B cell (primary cell): Measurements from ENCODE around the gene LRTM2. TPM values are rescaled to one million over a fixed set of nuclear protein-coding genes. Genes with fewer than 3 reads are reported as not detected.

Experiments
- ATAC-seq: fragments of 200-7000 bp; cut with Tn5 transposase; one replicate; pipeline ENCODE4 v1.10.0; 2021; ENCODE audit warnings: low read depth, mild to moderate bottlenecking, moderate number of reproducible peaks, moderate library complexity
- CTCF ChIA-PET: fragments of 350-600 bp; sonication (Branson Sonifier 250); formaldehyde crosslinking; loops from one replicate; lab custom pipeline; 2021; ENCODE audit warnings: antibody characterized with exemption, inconsistent platforms; lab: Charles Lee
- POLR2A ChIA-PET: fragments of 350-600 bp; sonication (Branson Sonifier 250); formaldehyde crosslinking; loops from one replicate; lab custom pipeline; 2021; ENCODE audit warnings: antibody characterized with exemption; lab: Charles Lee
- DNase-seq: peaks from one replicate; pipeline ENCODE4 v3.0.0; 2013
- H2AFZ ChIP-seq: 2 replicates; pipeline ENCODE4 v1.6.1; 2012; ENCODE audit warnings: mild to moderate bottlenecking, low read depth, low read length; ENCODE audit not compliant: insufficient read depth, poor library complexity, severe bottlenecking
- H3K27ac ChIP-seq, 2 donors: 1 replicate in 1 of 2; 2 replicates in 1 of 2; pipeline ENCODE4 v1.5.1; 2012 to 2013; ENCODE audit warnings: low read length in 2 of 2, mild to moderate bottlenecking in 2 of 2, moderate library complexity in 1 of 2
- H3K27me3 ChIP-seq, 4 experiments: fragments of 200-600 bp in 1 of 4; sonication (generic) in 1 of 4; replicated peaks in 1 of 4; 1 replicate in 2 of 4; 2 replicates in 2 of 4; pipeline versions ENCODE4 v1.6.1 to v1.7.0; 2013 to 2016; ENCODE audit warnings: low read length in 3 of 4, mild to moderate bottlenecking in 2 of 4, mixed read lengths in 1 of 4, moderate library complexity in 1 of 4; ENCODE audit not compliant: insufficient read depth in 4 of 4, control insufficient read depth in 3 of 4; ENCODE audit errors: control extremely low read depth in 1 of 4
- H3K36me3 ChIP-seq, 2 experiments: replicated peaks in 1 of 2; 1 replicate in 1 of 2; 2 replicates in 1 of 2; pipeline versions ENCODE4 v1.6.1 to v1.7.1; 2013; ENCODE audit warnings: low read length in 1 of 2; ENCODE audit not compliant: insufficient read depth in 2 of 2, control insufficient read depth in 1 of 2; ENCODE audit errors: control extremely low read depth in 1 of 2, extremely low read depth in 1 of 2
- H3K4me1 ChIP-seq, 2 donors: fragments of 200-600 bp in 1 of 2; sonication (generic) in 1 of 2; 1 replicate in 1 of 2; 2 replicates in 1 of 2; pipeline versions ENCODE4 v1.5.1 to v1.6.1; 2013 to 2017; ENCODE audit warnings: low read length in 2 of 2; ENCODE audit not compliant: control insufficient read depth in 2 of 2, insufficient read depth in 2 of 2
- H3K4me2 ChIP-seq: replicated peaks from 2 replicates; pipeline ENCODE3; 2012; ENCODE audit warnings: mild to moderate bottlenecking, low read depth, low read length; ENCODE audit not compliant: poor library complexity, severe bottlenecking
- H3K4me3 ChIP-seq, 5 experiments: fragments of 200-600 bp in 1 of 5; sonication (generic) in 1 of 5; 1 replicate in 3 of 5; 2 replicates in 2 of 5; pipeline versions ENCODE4 v1.5.1 to v1.7.0; 2011 to 2016; ENCODE audit warnings: low read length in 4 of 5, mild to moderate bottlenecking in 4 of 5, low read depth in 2 of 5, control low read depth in 1 of 5, moderate library complexity in 1 of 5; ENCODE audit not compliant: insufficient read depth in 1 of 5; ENCODE audit errors: control extremely low read depth in 1 of 5, extremely low read depth in 1 of 5
- H3K79me2 ChIP-seq: fragments of 200-600 bp; sonication (generic); one replicate; pipeline ENCODE4 v1.6.0; 2016; ENCODE audit warnings: low read length; ENCODE audit not compliant: control insufficient read depth, insufficient read depth
- H3K9ac ChIP-seq: fragments of 200-600 bp; sonication (generic); 2 replicates; pipeline ENCODE4 v1.6.1; 2017; ENCODE audit warnings: mild to moderate bottlenecking, low read length, moderate library complexity
- H3K9me3 ChIP-seq, 3 donors: one replicate each; pipeline versions ENCODE4 v1.6.1 to v1.7.1; 2013; ENCODE audit warnings: low read length in 2 of 3; ENCODE audit not compliant: control insufficient read depth in 2 of 3, insufficient read depth in 1 of 3; ENCODE audit errors: control extremely low read depth in 1 of 3
- H4K20me1 ChIP-seq: 2 replicates; pipeline ENCODE4 v1.6.0; 2012; ENCODE audit warnings: mild to moderate bottlenecking, low read length; ENCODE audit not compliant: insufficient read depth, control insufficient read depth, poor library complexity, severe bottlenecking
- H3K27ac Mint-ChIP-seq: one replicate; pipeline ENCODE4 v1.8.0; 2021; ENCODE audit warnings: mixed read lengths
- H3K27me3 Mint-ChIP-seq: one replicate; pipeline ENCODE4 v1.8.0; 2021; ENCODE audit warnings: mixed read lengths
- H3K4me1 Mint-ChIP-seq: one replicate; pipeline ENCODE4 v1.8.0; 2021; ENCODE audit warnings: mixed read lengths
- H3K4me3 Mint-ChIP-seq: one replicate; pipeline ENCODE4 v1.8.0; 2021; ENCODE audit warnings: mixed read lengths
- H3K9me3 Mint-ChIP-seq: one replicate; pipeline ENCODE4 v1.8.0; 2022; ENCODE audit warnings: mixed read lengths; ENCODE audit not compliant: insufficient read depth
- EZH2 ChIP-seq: IDR thresholded peaks from 2 replicates; pipeline ENCODE4 v1.6.1; 2012; ENCODE audit warnings: borderline replicate concordance, low read depth, mild to moderate bottlenecking, moderate library complexity, low read length; ENCODE audit not compliant: insufficient read depth, poor library complexity, severe bottlenecking
- WGBS: methylation state at CpG from one replicate; pipeline ENCODE4 v1.1.5; 2013; ENCODE audit warnings: missing lambda C conversion rate; ENCODE audit not compliant: insufficient coverage; 5-methylcytosine and 5-hydroxymethylcytosine counted together
- intact Hi-C: fragments of 100-400 bp; cut with micrococcal nuclease; formaldehyde crosslinking; loops from one replicate; pipeline ENCODE4 v1.10.0; 2022
- polyA plus RNA-seq: library from polyadenylated mRNA; depleted of rRNA; stranded (reverse); fragments of >200 nt; gene quantifications from 2 replicates; pipeline ENCODE4 v1.2.3, GENCODE V29; 2012
- total RNA-seq, 2 donors: library from RNA; stranded (reverse); fragments of 120-200 nt in 1 of 2; gene quantifications; 1 replicate in 1 of 2; 2 replicates in 1 of 2; pipeline versions ENCODE4 v1.2.3 to v1.2.4, GENCODE V29; 2013 to 2022
- TF ChIP-seq, protein P1 (sequence below): fragments of 200-600 bp; IDR thresholded peaks from one replicate; pipeline ENCODE4 v1.8.0; 2022; ENCODE audit warnings: antibody characterized with exemption, mild to moderate bottlenecking

Gene LRTM2
- total and polyA plus RNA-seq, 2 donors (not counting 1 experiment from before 2014, with no cell fraction given), result not detected

DNA sequence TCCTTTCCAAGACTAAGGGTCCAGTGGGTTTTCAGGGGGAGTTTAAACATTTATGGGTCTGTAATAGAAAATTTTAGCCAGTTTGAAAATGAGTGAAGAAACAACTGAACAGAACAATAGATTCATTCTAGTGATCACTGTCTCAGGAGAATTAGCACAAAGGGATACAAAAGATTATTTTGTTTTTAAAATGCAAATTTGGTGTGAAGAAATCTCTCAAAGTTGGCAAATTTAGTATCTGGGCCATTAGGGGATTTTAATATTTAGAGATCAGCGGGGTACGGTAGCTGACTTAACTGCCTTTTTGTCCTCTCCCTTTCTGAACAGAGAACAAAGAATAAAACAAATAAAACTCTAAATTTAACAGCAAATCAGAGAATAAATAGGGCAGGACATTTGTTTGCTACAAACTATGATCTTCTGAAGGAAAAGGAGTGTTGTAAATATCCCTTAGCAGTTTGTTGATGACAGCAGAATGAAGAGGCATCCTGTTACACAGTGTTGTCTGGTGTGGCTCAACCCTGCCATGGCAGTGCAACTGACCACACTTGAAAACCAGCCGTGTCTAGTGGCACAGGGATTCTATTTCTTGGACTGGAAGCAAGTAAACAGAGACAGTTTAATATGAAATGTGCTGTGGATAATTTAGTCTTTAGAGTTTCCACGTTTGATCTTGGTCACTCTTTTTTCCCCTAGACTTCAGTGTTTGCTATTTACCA, 46.3 kb upstream of the LRTM2 start:
- TF ChIP-seq EZH2, result no peak
- TF ChIP-seq, protein P1, sequence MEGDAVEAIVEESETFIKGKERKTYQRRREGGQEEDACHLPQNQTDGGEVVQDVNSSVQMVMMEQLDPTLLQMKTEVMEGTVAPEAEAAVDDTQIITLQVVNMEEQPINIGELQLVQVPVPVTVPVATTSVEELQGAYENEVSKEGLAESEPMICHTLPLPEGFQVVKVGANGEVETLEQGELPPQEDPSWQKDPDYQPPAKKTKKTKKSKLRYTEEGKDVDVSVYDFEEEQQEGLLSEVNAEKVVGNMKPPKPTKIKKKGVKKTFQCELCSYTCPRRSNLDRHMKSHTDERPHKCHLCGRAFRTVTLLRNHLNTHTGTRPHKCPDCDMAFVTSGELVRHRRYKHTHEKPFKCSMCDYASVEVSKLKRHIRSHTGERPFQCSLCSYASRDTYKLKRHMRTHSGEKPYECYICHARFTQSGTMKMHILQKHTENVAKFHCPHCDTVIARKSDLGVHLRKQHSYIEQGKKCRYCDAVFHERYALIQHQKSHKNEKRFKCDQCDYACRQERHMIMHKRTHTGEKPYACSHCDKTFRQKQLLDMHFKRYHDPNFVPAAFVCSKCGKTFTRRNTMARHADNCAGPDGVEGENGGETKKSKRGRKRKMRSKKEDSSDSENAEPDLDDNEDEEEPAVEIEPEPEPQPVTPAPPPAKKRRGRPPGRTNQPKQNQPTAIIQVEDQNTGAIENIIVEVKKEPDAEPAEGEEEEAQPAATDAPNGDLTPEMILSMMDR, result no peak
- H3K4me3 Mint-ChIP-seq, result no peak overlapping the region

More for the DNA sequence above, 46.3 kb upstream of the LRTM2 start:
- Histone ChIP-seq H3K27me3 (no peaks in the 10 kb centered on the region), H3K36me3 (peaks cover 2 to 29% of the 10 kb centered on the region in 2 experiments), H3K4me3 (no peak overlapping the region), H3K9ac (no peak overlapping the region), H3K9me3 (no peaks in the 10 kb centered on the region), H3K4me1 (no peaks in the 10 kb centered on the region), H3K4me2 (no peak overlapping the region), H2AFZ (no peak overlapping the region), H3K79me2 (peaks cover 10% of the 10 kb centered on the region), H3K27ac (no peak overlapping the region), H4K20me1 (no peaks in the 10 kb centered on the region)
- ChIA-PET CTCF (interaction anchor here (1.0 kb wide), 1 partner anchor 17 kb away, joined by 3 read pairs; no protein-coding TSS in a partner anchor), POLR2A (no interaction called here)
- Mint-ChIP-seq H3K27me3 (no peaks in the 10 kb centered on the region), H3K4me1 (no peaks in the 10 kb centered on the region), H3K9me3 (no peaks in the 10 kb centered on the region), H3K27ac (no peak overlapping the region)
- WGBS, result 100% methylated on average over 1 of the region's 4 CpGs
- ATAC-seq (no peak), DNase-seq (no peak)
- intact Hi-C loops, result no loop called here
